Uterus (tissue), 2 donors: ENCODE measurements around the gene IGF2R.

ENCODE experiments used
- CTCF ChIP-seq, 4 experiments: fragments of 200-600 bp in 2 of 4; fragments of 450-650 bp in 2 of 4; sonication (generic) in 2 of 4; IDR thresholded peaks; one replicate each; pipeline ENCODE4 v1.5.1; 2016 to 2019; ENCODE audit warnings: antibody characterized with exemption in 4 of 4, mild to moderate bottlenecking in 2 of 4, moderate library complexity in 1 of 4
- POLR2A ChIP-seq, 2 donors: fragments of 450-650 bp; IDR thresholded peaks; one replicate each; pipeline ENCODE4 v1.6.1; 2016; ENCODE audit warnings: antibody characterized with exemption in 2 of 2, mild to moderate bottlenecking in 1 of 2, moderate library complexity in 1 of 2

GRCh38 chr6:159996087-159996622 is 27.3 kb downstream of the IGF2R start:
- TF ChIP-seq CTCF (IDR thresholded peaks at IDR 0.05) = no peak
- TF ChIP-seq POLR2A (IDR thresholded peaks at IDR 0.05) = no peak
